ENCODE data around the gene MYBL2. TPM values are rescaled to one million over a fixed set of nuclear protein-coding genes. Genes with fewer than 3 reads are reported as not detected.

MYBL2 gene
- total and polyA plus RNA-seq, 12 donors = 0.17 to 6.0 (median 1.0) TPM; not detected in 1

- no peaks in the 10 kb centered on the region for H3K4me1 ChIP-seq (replicated peaks in 1 of 2)
- no peak for DNase-seq
- 75 to 82% (median 80%) methylated on average over 7 of the region's 7 CpGs for whole genome bisulfite sequencing, 4 donors
- intact Hi-C loops (cut with DNase I) = no loop called here
- H3K27me3 ChIP-seq = peaks cover 6% of the 10 kb centered on the region
- H3K36me3 ChIP-seq (replicated peaks in 1 of 2) = no peaks in the 10 kb centered on the region
- no peaks in the 10 kb centered on the region for H3K9me3 ChIP-seq (replicated peaks in 1 of 3)
- H3K4me3 ChIP-seq = no peak overlapping the region
- TF ChIP-seq POLR2A (IDR thresholded peaks at IDR 0.05) = no peak
- no peak for TF ChIP-seq CTCF (IDR thresholded peaks at IDR 0.05)
- H3K27ac ChIP-seq = no peak overlapping the region
Observed at GRCh38 chr20:43728686-43729255, 61.9 kb downstream of the MYBL2 start.

GRCh38 chr20:43731469-43731868, 64.6 kb downstream of the MYBL2 start:
- Histone ChIP-seq H3K27ac (no peak overlapping the region), H3K9me3 (replicated peaks in 1 of 3) (no peaks in the 10 kb centered on the region), H3K27me3 (peaks cover 6% of the 10 kb centered on the region), H3K4me1 (replicated peaks in 1 of 2) (no peaks in the 10 kb centered on the region), H3K36me3 (replicated peaks in 1 of 2) (no peaks in the 10 kb centered on the region), H3K4me3 (no peak overlapping the region)
- intact Hi-C loops (cut with DNase I) = no loop called here
- 37 to 58% (median 49%) methylated on average over 5 to 7 of the region's 7 CpGs for WGBS, 4 donors
- DNase-seq = no peak
- TF ChIP-seq CTCF (IDR thresholded peaks at IDR 0.05) (no peak), POLR2A (IDR thresholded peaks at IDR 0.05) (no peak)

- DNase-seq = no peak
- Histone ChIP-seq H3K4me1 (replicated peaks in 1 of 2) (no peaks in the 10 kb centered on the region), H3K36me3 (replicated peaks in 1 of 2) (no peaks in the 10 kb centered on the region), H3K27me3 (peaks cover 6% of the 10 kb centered on the region), H3K27ac (no peak overlapping the region), H3K9me3 (replicated peaks in 1 of 3) (no peaks in the 10 kb centered on the region), H3K4me3 (no peak overlapping the region)
- WGBS, 4 donors = 64 to 80% (median 73%) methylated on average over 3 to 5 of the region's 5 CpGs
- no peak for TF ChIP-seq POLR2A (IDR thresholded peaks at IDR 0.05)
- no peak for TF ChIP-seq CTCF (IDR thresholded peaks at IDR 0.05)
- intact Hi-C loops (cut with DNase I) = no loop called here
Observed at GRCh38 chr20:43731927-43732326, 65.0 kb downstream of the MYBL2 start.

- DNase-seq = no peak
- no peaks in the 10 kb centered on the region for H3K36me3 ChIP-seq (replicated peaks in 1 of 2)
- no peak overlapping the region for H3K27ac ChIP-seq
- no peaks in the 10 kb centered on the region for H3K4me1 ChIP-seq (replicated peaks in 1 of 2)
- peaks cover 1% of the 10 kb centered on the region for H3K27me3 ChIP-seq
- no peak overlapping the region for H3K4me3 ChIP-seq
- 23 to 48% (median 39%) methylated on average over 2 of the region's 2 CpGs for WGBS, 4 donors
- no peaks in the 10 kb centered on the region for H3K9me3 ChIP-seq (replicated peaks in 1 of 3)
- TF ChIP-seq POLR2A (IDR thresholded peaks at IDR 0.05) = no peak
- TF ChIP-seq CTCF (IDR thresholded peaks at IDR 0.05) = no peak
- intact Hi-C loops (cut with DNase I) = no loop called here
Observed at GRCh38 chr20:43736588-43737158, 69.8 kb downstream of the MYBL2 start.

Data from adrenal gland (tissue), 12 donors.